Epithelial cell of prostate (primary cell): Measurements from ENCODE around the gene CSH2.
"Not testable (repeated sequence)": the region's sequence is repeated elsewhere in the genome, so short reads cannot be mapped to it uniquely, and the experiment has no call there.

Source experiments
- DNase-seq: peaks from one replicate; pipeline ENCODE4 v3.0.0-alpha.2; 2011; ENCODE audit warnings: low read depth, low spot score
- H3K27ac ChIP-seq: fragments of 450-650 bp; 2 replicates; pipeline ENCODE4 v1.5.1; 2017; ENCODE audit warnings: mild to moderate bottlenecking

CSH2 gene

GRCh38 chr17:63873577-63873976, at the start of gene CSH2:
Gene CSH2, minus strand, starts transcription at chr17:63873677. Its CDS starts 63 bp downstream, at chr17:63873614.
- not testable (repeated sequence) for DNase-seq, H3K27ac ChIP-seq

- H3K27ac ChIP-seq, DNase-seq: not testable (repeated sequence)
Measured at GRCh38 chr17:63922402-63922801, 48.9 kb upstream of the CSH2 start.

GRCh38 chr17:63920779-63921178, 47.3 kb upstream of the CSH2 start:
- DNase-seq, H3K27ac ChIP-seq: not testable (repeated sequence)

GRCh38 chr17:63920050-63920449, 46.6 kb upstream of the CSH2 start:
- H3K27ac ChIP-seq, DNase-seq: not testable (repeated sequence)

- no peak for DNase-seq
- no peak overlapping the region for H3K27ac ChIP-seq
Measured at GRCh38 chr17:63919311-63919723, 45.8 kb upstream of the CSH2 start.

- not testable (repeated sequence) for DNase-seq, H3K27ac ChIP-seq
Measured at GRCh38 chr17:63918789-63919305, 45.4 kb upstream of the CSH2 start, which contains the start of gene GH1. Gene GH1, minus strand, starts transcription at chr17:63918839. Its CDS starts 63 bp downstream, at chr17:63918776.

- DNase-seq = no peak
Measured at GRCh38 chr17:63918305-63918704, 44.8 kb upstream of the CSH2 start.

GRCh38 chr17:63917646-63918045, 44.2 kb upstream of the CSH2 start:
- DNase-seq = no peak
- no peak overlapping the region for H3K27ac ChIP-seq

More at GRCh38 chr17:63918305-63918704, 44.8 kb upstream of the CSH2 start:
- H3K27ac ChIP-seq = no peak overlapping the region

- not testable (repeated sequence) for DNase-seq, H3K27ac ChIP-seq
Measured at GRCh38 chr17:63917206-63917605, 43.7 kb upstream of the CSH2 start.

GRCh38 chr17:63916566-63917185, 43.2 kb upstream of the CSH2 start:
- no peak for DNase-seq
- H3K27ac ChIP-seq = no peak overlapping the region

GRCh38 chr17:63915753-63916152, 42.3 kb upstream of the CSH2 start:
- DNase-seq = not testable (repeated sequence)

GRCh38 chr17:63914471-63914870, 41.0 kb upstream of the CSH2 start:
- H3K27ac ChIP-seq = no peak overlapping the region
- DNase-seq = no peak

More at GRCh38 chr17:63915753-63916152, 42.3 kb upstream of the CSH2 start:
- H3K27ac ChIP-seq = not testable (repeated sequence)

- no peak for DNase-seq
- H3K27ac ChIP-seq = no peak overlapping the region
Measured at GRCh38 chr17:63911657-63912100, 38.2 kb upstream of the CSH2 start.

GRCh38 chr17:63911041-63911635, 37.7 kb upstream of the CSH2 start, which contains the start of gene CSHL1:
Gene CSHL1, minus strand, starts transcription at chr17:63911258. Its CDS starts 62 bp downstream, at chr17:63911196.
- DNase-seq = no peak
- H3K27ac ChIP-seq = no peak within 1 kb of the TSS

GRCh38 chr17:63910096-63910495, 36.6 kb upstream of the CSH2 start:
- H3K27ac ChIP-seq = no peak overlapping the region
- no peak for DNase-seq

GRCh38 chr17:63909586-63909985, 36.1 kb upstream of the CSH2 start:
- not testable (repeated sequence) for DNase-seq, H3K27ac ChIP-seq

GRCh38 chr17:63907161-63907778, 33.8 kb upstream of the CSH2 start:
- DNase-seq, H3K27ac ChIP-seq: not testable (repeated sequence)

GRCh38 chr17:63904796-63905195, 31.3 kb upstream of the CSH2 start:
- not testable (repeated sequence) for DNase-seq, H3K27ac ChIP-seq

- H3K27ac ChIP-seq, DNase-seq: not testable (repeated sequence)
Measured at GRCh38 chr17:63903787-63904201, 30.3 kb upstream of the CSH2 start.

GRCh38 chr17:63901971-63902370, 28.5 kb upstream of the CSH2 start:
- not testable (repeated sequence) for H3K27ac ChIP-seq, DNase-seq
